ENCODE measurements around the gene NEMF. TPM values are rescaled to one million over a fixed set of nuclear protein-coding genes. Genes with fewer than 3 reads are reported as not detected.
A peak's percentile ranks its signal among the peaks of the same experiment; 100 is the strongest.

The NEMF gene
- total and polyA plus RNA-seq, 8 donors = 48.1 to 94.3 (median 84.1) TPM

DNA sequence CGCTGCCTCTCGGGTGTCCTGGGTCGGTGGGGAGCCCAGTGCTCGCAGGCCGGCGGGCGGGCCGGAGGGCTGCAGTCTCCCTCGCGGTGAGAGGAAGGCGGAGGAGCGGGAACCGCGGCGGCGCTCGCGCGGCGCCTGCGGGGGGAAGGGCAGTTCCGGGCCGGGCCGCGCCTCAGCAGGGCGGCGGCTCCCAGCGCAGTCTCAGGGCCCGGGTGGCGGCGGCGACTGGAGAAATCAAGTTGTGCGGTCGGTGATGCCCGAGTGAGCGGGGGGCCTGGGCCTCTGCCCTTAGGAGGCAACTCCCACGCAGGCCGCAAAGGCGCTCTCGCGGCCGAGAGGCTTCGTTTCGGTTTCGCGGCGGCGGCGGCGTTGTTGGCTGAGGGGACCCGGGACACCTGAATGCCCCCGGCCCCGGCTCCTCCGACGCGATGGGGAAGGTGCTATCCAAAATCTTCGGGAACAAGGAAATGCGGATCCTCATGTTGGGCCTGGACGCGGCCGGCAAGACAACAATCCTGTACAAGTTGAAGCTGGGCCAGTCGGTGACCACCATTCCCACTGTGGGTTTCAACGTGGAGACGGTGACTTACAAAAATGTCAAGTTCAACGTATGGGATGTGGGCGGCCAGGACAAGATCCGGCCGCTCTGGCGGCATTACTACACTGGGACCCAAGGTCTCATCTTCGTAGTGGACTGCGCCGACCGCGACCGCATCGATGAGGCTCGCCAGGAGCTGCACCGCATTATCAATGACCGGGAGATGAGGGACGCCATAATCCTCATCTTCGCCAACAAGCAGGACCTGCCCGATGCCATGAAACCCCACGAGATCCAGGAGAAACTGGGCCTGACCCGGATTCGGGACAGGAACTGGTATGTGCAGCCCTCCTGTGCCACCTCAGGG lies 41.0 kb upstream of the NEMF start:
- intact Hi-C loops (cut with DNase I) = loop anchor here in 1 of 2 donors (5.0 kb wide), 1 partner anchor 109 kb away; no protein-coding TSS in a partner anchor
- H3K27me3 ChIP-seq = no peaks in the 10 kb centered on the region
- peak overlapping the region; percentile 94 to 96 for H3K4me3 ChIP-seq
- peak; percentile 73 for ATAC-seq
- H3K27ac ChIP-seq = peak overlapping the region; percentile 100
- peaks cover 21 to 48% of the 10 kb centered on the region in 2 donors for H3K4me1 ChIP-seq
- peak in 3 of 4 donors; percentile 10 to 92 (median 66) for DNase-seq
- TF ChIP-seq, protein P1, sequence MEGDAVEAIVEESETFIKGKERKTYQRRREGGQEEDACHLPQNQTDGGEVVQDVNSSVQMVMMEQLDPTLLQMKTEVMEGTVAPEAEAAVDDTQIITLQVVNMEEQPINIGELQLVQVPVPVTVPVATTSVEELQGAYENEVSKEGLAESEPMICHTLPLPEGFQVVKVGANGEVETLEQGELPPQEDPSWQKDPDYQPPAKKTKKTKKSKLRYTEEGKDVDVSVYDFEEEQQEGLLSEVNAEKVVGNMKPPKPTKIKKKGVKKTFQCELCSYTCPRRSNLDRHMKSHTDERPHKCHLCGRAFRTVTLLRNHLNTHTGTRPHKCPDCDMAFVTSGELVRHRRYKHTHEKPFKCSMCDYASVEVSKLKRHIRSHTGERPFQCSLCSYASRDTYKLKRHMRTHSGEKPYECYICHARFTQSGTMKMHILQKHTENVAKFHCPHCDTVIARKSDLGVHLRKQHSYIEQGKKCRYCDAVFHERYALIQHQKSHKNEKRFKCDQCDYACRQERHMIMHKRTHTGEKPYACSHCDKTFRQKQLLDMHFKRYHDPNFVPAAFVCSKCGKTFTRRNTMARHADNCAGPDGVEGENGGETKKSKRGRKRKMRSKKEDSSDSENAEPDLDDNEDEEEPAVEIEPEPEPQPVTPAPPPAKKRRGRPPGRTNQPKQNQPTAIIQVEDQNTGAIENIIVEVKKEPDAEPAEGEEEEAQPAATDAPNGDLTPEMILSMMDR (IDR thresholded peaks at IDR 0.05) = no peak
- H3K9me3 ChIP-seq = no peaks in the 10 kb centered on the region
- H3K36me3 ChIP-seq = peaks cover 0 to 29% of the 10 kb centered on the region in 2 donors

DNA sequence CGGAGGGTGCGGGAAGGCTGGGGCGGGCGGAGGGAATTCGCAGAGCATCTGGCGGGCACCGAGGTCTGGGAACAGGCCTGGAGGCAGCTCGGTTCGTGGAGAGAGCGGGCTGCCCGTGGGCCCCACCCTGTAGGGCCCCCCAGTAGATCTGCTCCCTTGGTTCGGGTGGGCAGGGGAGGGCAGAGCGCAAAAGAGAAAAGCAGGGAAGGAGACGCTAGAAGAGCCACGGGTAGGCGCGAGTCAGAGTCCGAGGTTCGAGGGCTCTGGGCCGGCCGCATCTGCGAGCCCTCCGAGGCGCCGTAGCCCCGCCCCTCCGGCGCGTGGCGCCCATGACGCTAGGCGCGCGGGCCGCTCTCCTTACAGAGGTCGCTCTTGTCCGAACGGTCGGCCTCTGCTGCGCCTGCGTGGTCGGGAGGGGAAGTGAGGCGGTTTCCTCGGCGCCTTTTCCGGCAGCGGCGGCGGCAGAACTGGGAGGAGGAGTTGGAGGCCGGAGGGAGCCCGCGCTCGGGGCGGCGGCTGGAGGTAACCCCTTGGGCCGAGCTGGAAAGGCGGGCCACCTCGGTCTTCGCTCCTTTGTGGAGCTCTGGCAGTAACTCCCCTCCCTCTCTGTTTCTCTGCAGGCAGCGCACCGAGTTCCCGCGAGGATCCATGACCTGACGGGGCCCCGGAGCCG lies 40.2 kb upstream of the NEMF start, which contains the start of gene ARF6:
TSS of gene ARF6 (plus strand) at position 447 of the 673 bp plus-strand sequence. CDS start 655 bp downstream, outside the sequence.
- no peaks in the 10 kb centered on the region for H3K27me3 ChIP-seq
- intact Hi-C loops (cut with DNase I) = loop anchor here in 1 of 2 donors (5.0 kb wide), 1 partner anchor 110 kb away; no protein-coding TSS in a partner anchor

DNA sequence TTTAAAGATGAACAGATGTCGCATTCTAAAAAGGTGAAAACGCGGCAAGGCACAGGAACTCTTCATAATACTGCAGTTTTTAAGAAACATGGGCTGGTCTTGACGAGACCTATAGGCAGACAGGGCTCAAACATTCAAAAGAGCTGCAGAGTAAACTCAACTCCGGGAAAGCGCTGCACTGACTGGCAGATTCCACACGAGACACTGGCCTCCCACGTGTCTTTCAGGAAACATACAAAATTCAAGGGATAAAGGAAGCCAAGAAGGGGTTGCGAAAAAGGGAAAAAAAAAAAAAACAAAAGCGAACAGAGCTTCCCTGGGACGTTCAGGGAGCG lies 39.7 kb upstream of the NEMF start:
- ATAC-seq (peak; percentile 73), DNase-seq (peak in 1 of 4 donors; percentile 86)
- peaks cover 0 to 24% of the 10 kb centered on the region in 2 donors for H3K36me3 ChIP-seq
- H3K27me3 ChIP-seq = no peaks in the 10 kb centered on the region
- TF ChIP-seq, protein P1 (IDR thresholded peaks at IDR 0.05) = no peak
- peaks cover 11 to 35% of the 10 kb centered on the region in 2 donors for H3K4me1 ChIP-seq
- H3K9me3 ChIP-seq = no peaks in the 10 kb centered on the region
- intact Hi-C loops (cut with DNase I) = loop anchor here in 1 of 2 donors (5.0 kb wide), 1 partner anchor 110 kb away; no protein-coding TSS in a partner anchor
- peak overlapping the region; percentile 94 to 96 for H3K4me3 ChIP-seq
- H3K27ac ChIP-seq = peak overlapping the region; percentile 100

More for the DNA sequence above, 40.2 kb upstream of the NEMF start, which contains the start of gene ARF6:
- Histone ChIP-seq H3K9me3 (no peaks in the 10 kb centered on the region), H3K4me3 (peak within 1 kb of the TSS; percentile 94 to 96), H3K36me3 (peaks cover 0 to 29% of the 10 kb centered on the region in 2 donors), H3K27ac (peak within 1 kb of the TSS; percentile 100), H3K4me1 (peaks cover 14 to 40% of the 10 kb centered on the region in 2 donors)
- TF ChIP-seq, protein P1 (IDR thresholded peaks at IDR 0.05) = peak in 1 of 2 donors; percentile 17
- ATAC-seq (peak; percentile 97), DNase-seq (peak; percentile 97 to 100 (median 99))

- ATAC-seq (no peak), DNase-seq (no peak)
- Histone ChIP-seq H3K4me3 (no peak overlapping the region), H3K36me3 (no peaks in the 10 kb centered on the region), H3K27me3 (no peaks in the 10 kb centered on the region), H3K4me1 (peaks cover 6 to 10% of the 10 kb centered on the region in 2 donors), H3K27ac (no peak overlapping the region), H3K9me3 (no peaks in the 10 kb centered on the region)
- intact Hi-C loops (cut with DNase I) = no loop called here
- TF ChIP-seq, protein P1 (IDR thresholded peaks at IDR 0.05) = no peak
Observed at GRCh38 chr14:49888293-49888692, 35.7 kb upstream of the NEMF start.

Measured in left lung (tissue), 10 donors.